MCF 10A (cell line): ENCODE measurements around the gene CYB5A. TPM values are rescaled to one million over a fixed set of nuclear protein-coding genes. Genes with fewer than 3 reads are reported as not detected.

Experiments
- BruUV-seq: library from RNA; stranded (reverse); fragments of 400-500 nt; replicated peaks from 2 replicates; lab custom pipeline; 2021; lab: Mats Ljungman, UMichigan
- CTCF ChIA-PET: fragments of 300-600 bp; sonication (Branson Sonifier 250); formaldehyde crosslinking; extraction: SDS; loops from one replicate; lab custom pipeline; 2021; ENCODE audit warnings: antibody characterized with exemption, inconsistent platforms; lab: Yijun Ruan, JAX
- POLR2A ChIA-PET: fragments of 300-600, 350-650 bp; sonication (Branson Sonifier 250); formaldehyde crosslinking; extraction: SDS; loops from one replicate; lab custom pipeline; 2020; ENCODE audit warnings: antibody characterized with exemption, inconsistent platforms; lab: Yijun Ruan, JAX
- DNase-seq: peaks from one replicate; pipeline ENCODE4 v3.0.0-alpha.2; 2018; ENCODE audit not compliant: unreplicated experiment
- H3K27ac Mint-ChIP-seq: one replicate; pipeline ENCODE4 v1.8.0; 2022; ENCODE audit warnings: mild to moderate bottlenecking, low read depth, mixed read lengths; ENCODE audit not compliant: unreplicated experiment
- H3K27me3 Mint-ChIP-seq: one replicate; pipeline ENCODE4 v1.8.0; 2022; ENCODE audit warnings: mixed read lengths; ENCODE audit not compliant: insufficient read depth, unreplicated experiment
- H3K36me3 Mint-ChIP-seq: one replicate; pipeline ENCODE4 v1.8.0; 2022; ENCODE audit warnings: mild to moderate bottlenecking, moderate library complexity, mixed read lengths; ENCODE audit not compliant: insufficient read depth, unreplicated experiment
- H3K4me1 Mint-ChIP-seq: one replicate; pipeline ENCODE4 v1.8.0; 2022; ENCODE audit warnings: mixed read lengths; ENCODE audit not compliant: insufficient read depth, unreplicated experiment
- H3K4me3 Mint-ChIP-seq: one replicate; pipeline ENCODE4 v1.8.0; 2022; ENCODE audit warnings: mild to moderate bottlenecking, moderate library complexity, mixed read lengths; ENCODE audit not compliant: unreplicated experiment
- H3K9me3 Mint-ChIP-seq: one replicate; pipeline ENCODE4 v1.8.0; 2022; ENCODE audit warnings: mixed read lengths; ENCODE audit not compliant: unreplicated experiment
- CTCF ChIP-seq: fragments of 200-600 bp; IDR thresholded peaks from one replicate; pipeline ENCODE4 v1.8.0; 2022; ENCODE audit warnings: antibody characterized with exemption, mild to moderate bottlenecking; ENCODE audit not compliant: unreplicated experiment
- intact Hi-C: fragments of 100-400 bp; cut with micrococcal nuclease; formaldehyde crosslinking; loops from 2 replicates; pipeline ENCODE4 v1.14.1; 2022
- total RNA-seq: library from RNA; stranded (reverse); gene quantifications from 2 replicates; pipeline ENCODE4 v1.2.3, GENCODE V29; 2022

Gene CYB5A
- total RNA-seq, 1 experiment from 2014 or later = 27.5 TPM

GRCh38 chr18:74271635-74272034 lies 20.1 kb downstream of the CYB5A start:
- no peaks in the 10 kb centered on the region for H3K9me3 Mint-ChIP-seq
- H3K27ac Mint-ChIP-seq = no peak overlapping the region
- BruUV-seq = no TSS peak
- H3K4me1 Mint-ChIP-seq = peaks cover 6% of the 10 kb centered on the region
- TF ChIP-seq CTCF = no peak
- H3K36me3 Mint-ChIP-seq = no peaks in the 10 kb centered on the region
- H3K4me3 Mint-ChIP-seq = no peak overlapping the region
- no peaks in the 10 kb centered on the region for H3K27me3 Mint-ChIP-seq
- CTCF ChIA-PET = interaction anchor here (0.6 kb wide), 1 partner anchor 327 kb away, joined by 3 read pairs; no protein-coding TSS in a partner anchor
- POLR2A ChIA-PET = interaction anchor here (0.9 kb wide), 1 partner anchor 21 kb away, joined by 3 read pairs; no protein-coding TSS in a partner anchor
- DNase-seq = peak; percentile 44
- intact Hi-C loops = no loop called here

GRCh38 chr18:74268933-74269620 lies 22.7 kb downstream of the CYB5A start:
- CTCF ChIA-PET = interaction anchor here (0.6 kb wide), 1 partner anchor 1455 kb away, joined by 5 read pairs; no protein-coding TSS in a partner anchor
- Mint-ChIP-seq H3K27me3 (no peaks in the 10 kb centered on the region), H3K27ac (no peak overlapping the region), H3K9me3 (no peaks in the 10 kb centered on the region), H3K36me3 (no peaks in the 10 kb centered on the region), H3K4me3 (no peak overlapping the region), H3K4me1 (peaks cover 6% of the 10 kb centered on the region)
- POLR2A ChIA-PET = interaction anchor here (0.6 kb wide), 1 partner anchor 59 kb away, joined by 3 read pairs; no protein-coding TSS in a partner anchor
- no peak for TF ChIP-seq CTCF
- no TSS peak for BruUV-seq
- intact Hi-C loops = no loop called here
- no peak for DNase-seq

- ChIA-PET CTCF (no interaction called here), POLR2A (no interaction called here)
- Mint-ChIP-seq H3K27me3 (no peaks in the 10 kb centered on the region), H3K9me3 (no peaks in the 10 kb centered on the region), H3K4me1 (peaks cover 6% of the 10 kb centered on the region), H3K36me3 (no peaks in the 10 kb centered on the region), H3K4me3 (no peak overlapping the region), H3K27ac (no peak overlapping the region)
- TF ChIP-seq CTCF = no peak
- intact Hi-C loops = no loop called here
- BruUV-seq = no TSS peak
- DNase-seq = no peak
Observed at GRCh38 chr18:74268175-74268574, 23.6 kb downstream of the CYB5A start.

- POLR2A ChIA-PET = interaction anchor here (0.6 kb wide), 1 partner anchor 9 kb away, joined by 3 read pairs; no protein-coding TSS in a partner anchor
- Mint-ChIP-seq H3K27me3 (no peaks in the 10 kb centered on the region), H3K27ac (no peak overlapping the region), H3K4me3 (no peak overlapping the region), H3K36me3 (peaks cover 8% of the 10 kb centered on the region), H3K9me3 (no peaks in the 10 kb centered on the region), H3K4me1 (peaks cover 6% of the 10 kb centered on the region)
- DNase-seq = peak; percentile 39
- TF ChIP-seq CTCF = no peak
- intact Hi-C loops = no loop called here
- CTCF ChIA-PET = interaction anchor here (0.6 kb wide), 1 partner anchor 286 kb away, joined by 4 read pairs; no protein-coding TSS in a partner anchor
- BruUV-seq = no TSS peak
Observed at GRCh38 chr18:74266161-74266560, 25.6 kb downstream of the CYB5A start.
